H1 (cell line): Measurements from ENCODE around the gene GNB1. TPM values are rescaled to one million over a fixed set of nuclear protein-coding genes. Genes with fewer than 3 reads are reported as not detected.

ENCODE experiments used
- CTCF ChIA-PET: fragments of 300-600 bp; sonication (Branson Sonifier 250); formaldehyde crosslinking; loops from one replicate; lab custom pipeline; 2021; ENCODE audit not compliant: partially characterized antibody; lab: Charles Lee
- POLR2A ChIA-PET: fragments of 300-600 bp; sonication (Branson Sonifier 250); formaldehyde crosslinking; loops from one replicate; lab custom pipeline; 2021; ENCODE audit warnings: inconsistent platforms; ENCODE audit not compliant: partially characterized antibody; lab: Charles Lee
- DNase-seq, 2 experiments: peaks; one replicate each; pipeline versions ENCODE4 v3.0.0 to v3.0.0-alpha.2; 2010 to 2022; ENCODE audit warnings: low spot score in 2 of 2, low read depth in 1 of 2, mixed read lengths in 1 of 2
- FAIRE-seq: peaks from 2 replicates; lab custom pipeline; 2011; peaks lifted over from hg19 to GRCh38; lab: Jason Lieb, UNC
- H2AFZ ChIP-seq: 2 replicates; pipeline ENCODE4 v1.8.1; 2012; ENCODE audit warnings: low read length, inconsistent platforms
- H2AK5ac ChIP-seq: 2 replicates; pipeline ENCODE4 v1.6.1; 2013; ENCODE audit warnings: low read depth, low read length
- H2BK120ac ChIP-seq: replicated peaks from 2 replicates; pipeline ENCODE3; 2013; ENCODE audit warnings: low read depth, low read length, inconsistent platforms
- H2BK12ac ChIP-seq: 2 replicates; pipeline ENCODE4 v1.6.1; 2013; ENCODE audit warnings: low read depth, low read length
- H2BK15ac ChIP-seq: 2 replicates; pipeline ENCODE4 v1.6.1; 2013; ENCODE audit warnings: low read length
- H2BK20ac ChIP-seq: 2 replicates; pipeline ENCODE4 v1.6.1; 2013; ENCODE audit warnings: low read length
- H2BK5ac ChIP-seq: 2 replicates; pipeline ENCODE4 v1.6.1; 2013; ENCODE audit warnings: low read depth, low read length
- H3K14ac ChIP-seq: 2 replicates; pipeline ENCODE4 v1.6.1; 2013; ENCODE audit warnings: inconsistent platforms; ENCODE audit not compliant: insufficient read length
- H3K18ac ChIP-seq: 2 replicates; pipeline ENCODE4 v1.6.1; 2013; ENCODE audit warnings: low read length; ENCODE audit errors: extremely low read depth
- H3K23ac ChIP-seq: 2 replicates; pipeline ENCODE4 v1.6.1; 2013; ENCODE audit warnings: inconsistent platforms; ENCODE audit not compliant: insufficient read length
- H3K23me2 ChIP-seq: 2 replicates; pipeline ENCODE4 v1.6.1; 2013; ENCODE audit warnings: low read depth, low read length
- H3K27ac ChIP-seq: 2 replicates; pipeline ENCODE4 v1.6.1; 2011; ENCODE audit warnings: low read depth, low read length, inconsistent platforms
- H3K27me3 ChIP-seq, 4 experiments: replicated peaks in 1 of 4; 1 replicate in 1 of 4; 2 replicates in 3 of 4; pipeline versions ENCODE4 v1.6.1 to v1.8.1; 2011 to 2013; ENCODE audit warnings: low read length in 3 of 4, mild to moderate bottlenecking in 3 of 4, inconsistent platforms in 2 of 4, mixed read lengths in 2 of 4, moderate library complexity in 1 of 4; ENCODE audit not compliant: control insufficient read depth in 3 of 4, insufficient read depth in 3 of 4; ENCODE audit errors: extremely low read depth in 1 of 4
- H3K36me3 ChIP-seq, 4 experiments: 2 replicates each; pipeline versions ENCODE4 v1.6.1 to v1.8.1; 2011 to 2013; ENCODE audit warnings: mild to moderate bottlenecking in 4 of 4, low read length in 3 of 4, moderate library complexity in 2 of 4, control low read depth in 1 of 4, inconsistent platforms in 1 of 4; ENCODE audit not compliant: insufficient read depth in 4 of 4, control insufficient read depth in 2 of 4
- H3K4ac ChIP-seq: replicated peaks from 2 replicates; pipeline ENCODE3; 2013; ENCODE audit warnings: low read length, low read depth, mixed read lengths, inconsistent platforms; ENCODE audit not compliant: insufficient read length
- H3K4me1 ChIP-seq, 4 experiments: replicated peaks in 1 of 4; 1 replicate in 1 of 4; 2 replicates in 3 of 4; pipeline versions ENCODE4 v1.6.1 to v1.8.1; 2011 to 2013; ENCODE audit warnings: low read length in 3 of 4, inconsistent platforms in 2 of 4, mixed read lengths in 1 of 4; ENCODE audit not compliant: insufficient read depth in 4 of 4, control insufficient read depth in 3 of 4
- H3K4me2 ChIP-seq, 2 experiments: 2 replicates each; pipeline versions ENCODE4 v1.6.1 to v1.8.1; 2011 to 2013; ENCODE audit warnings: low read depth in 2 of 2, low read length in 2 of 2, control low read depth in 1 of 2, inconsistent platforms in 1 of 2, mild to moderate bottlenecking in 1 of 2; ENCODE audit not compliant: insufficient read depth in 1 of 2
- H3K4me3 ChIP-seq, 4 experiments: fragments of 200-600, 300-600 bp in 1 of 4; sonication (generic), shearing (Covaris generic), sonication (Bioruptor Twin) in 1 of 4; 2 replicates each; pipeline versions ENCODE4 v1.5.1 to v1.8.1; 2011 to 2016; ENCODE audit warnings: low read length in 4 of 4, low read depth in 3 of 4, control low read depth in 2 of 4, inconsistent platforms in 2 of 4, mild to moderate bottlenecking in 2 of 4, mixed read lengths in 1 of 4, moderate library complexity in 1 of 4; ENCODE audit not compliant: insufficient read depth in 2 of 4; ENCODE audit errors: extremely low read depth in 1 of 4
- H3K56ac ChIP-seq: replicated peaks from 2 replicates; pipeline ENCODE3; 2013; ENCODE audit warnings: low read depth, mild to moderate bottlenecking, mixed read lengths, low read length, inconsistent platforms; ENCODE audit not compliant: insufficient read length
- H3K79me1 ChIP-seq: 2 replicates; pipeline ENCODE4 v1.6.1; 2013; ENCODE audit warnings: low read depth, low read length, control low read depth
- H3K79me2 ChIP-seq, 2 experiments: 2 replicates each; pipeline versions ENCODE4 v1.6.1 to v1.8.1; 2012 to 2013; ENCODE audit warnings: low read length in 2 of 2, mild to moderate bottlenecking in 2 of 2, inconsistent platforms in 1 of 2; ENCODE audit not compliant: insufficient read depth in 2 of 2, control insufficient read depth in 1 of 2
- H3K9ac ChIP-seq, 4 experiments: replicated peaks in 1 of 4; 1 replicate in 1 of 4; 2 replicates in 3 of 4; pipeline versions ENCODE4 v1.6.1 to v1.8.1; 2011 to 2013; ENCODE audit warnings: low read depth in 3 of 4, low read length in 3 of 4, control low read depth in 2 of 4, mild to moderate bottlenecking in 2 of 4, moderate library complexity in 2 of 4, inconsistent platforms in 1 of 4; ENCODE audit errors: extremely low read depth in 1 of 4
- H3K9me3 ChIP-seq, 2 experiments: 2 replicates each; pipeline versions ENCODE4 v1.6.1 to v1.8.1; 2012 to 2013; ENCODE audit warnings: mild to moderate bottlenecking in 2 of 2, moderate library complexity in 2 of 2, control low read depth in 1 of 2, inconsistent platforms in 1 of 2, low read depth in 1 of 2, low read length in 1 of 2, mixed read lengths in 1 of 2; ENCODE audit not compliant: insufficient read depth in 2 of 2
- H4K20me1 ChIP-seq, 2 experiments: replicated peaks in 1 of 2; 2 replicates each; pipeline versions ENCODE3 to v1.8.1; 2011 to 2013; ENCODE audit warnings: inconsistent platforms in 2 of 2, low read length in 2 of 2, mild to moderate bottlenecking in 1 of 2; ENCODE audit not compliant: insufficient read depth in 2 of 2, control insufficient read depth in 1 of 2
- H4K5ac ChIP-seq: 2 replicates; pipeline ENCODE4 v1.6.1; 2013; ENCODE audit warnings: low read length, low read depth, mixed read lengths, inconsistent platforms; ENCODE audit not compliant: insufficient read length
- H4K8ac ChIP-seq: 2 replicates; pipeline ENCODE4 v1.8.0; 2013; ENCODE audit warnings: mild to moderate bottlenecking, moderate library complexity, low read length, inconsistent platforms; ENCODE audit not compliant: insufficient read depth; ENCODE audit errors: extremely low read depth
- H4K91ac ChIP-seq: replicated peaks from 2 replicates; pipeline ENCODE3; 2013; ENCODE audit warnings: low read length, mixed read lengths, inconsistent platforms; ENCODE audit not compliant: insufficient read length
- EP300 ChIP-seq, 2 experiments: IDR thresholded peaks; 1 replicate in 1 of 2; 2 replicates in 1 of 2; pipeline ENCODE4 v1.6.1; 2011 to 2012; ENCODE audit warnings: low read depth in 2 of 2, low read length in 2 of 2, mild to moderate bottlenecking in 2 of 2, borderline replicate concordance in 1 of 2, inconsistent platforms in 1 of 2, moderate library complexity in 1 of 2
- FOSL1 ChIP-seq: IDR thresholded peaks from 2 replicates; pipeline ENCODE4 v1.6.1; 2011; ENCODE audit warnings: mild to moderate bottlenecking, low read depth, low read length, moderate library complexity; ENCODE audit not compliant: insufficient read depth
- KDM4A ChIP-seq: IDR thresholded peaks from one replicate; pipeline ENCODE4 v1.7.1; 2012; ENCODE audit warnings: low read depth, mild to moderate bottlenecking, moderate library complexity, low read length, inconsistent platforms; ENCODE audit not compliant: severe bottlenecking
- MAFK ChIP-seq: IDR thresholded peaks from 2 replicates; pipeline ENCODE4 v1.6.1; 2012; ENCODE audit warnings: low read depth, mild to moderate bottlenecking, improper control_type of control experiment, low read length
- POLR2A ChIP-seq, 2 experiments: IDR thresholded peaks; 1 replicate in 1 of 2; 2 replicates in 1 of 2; pipeline ENCODE4 v1.6.1; 2011; ENCODE audit warnings: low read depth in 2 of 2, low read length in 2 of 2, mild to moderate bottlenecking in 2 of 2; ENCODE audit errors: control extremely low read depth in 1 of 2
- POU5F1 ChIP-seq: IDR thresholded peaks from 2 replicates; pipeline ENCODE4 v1.6.1; 2011; ENCODE audit warnings: low read depth, mild to moderate bottlenecking, low read length, moderate library complexity
- SIN3A ChIP-seq, 2 experiments: IDR thresholded peaks in 1 of 2; conservative IDR thresholded peaks in 1 of 2; 2 replicates each; pipeline ENCODE4 v1.6.1; 2011 to 2012; ENCODE audit warnings: low read length in 2 of 2, improper control_type of control experiment in 1 of 2, low read depth in 1 of 2, mild to moderate bottlenecking in 1 of 2
- SUZ12 ChIP-seq: fragments of 200-600 bp; sonication (generic); IDR thresholded peaks from 2 replicates; pipeline ENCODE4 v1.6.1; 2012; ENCODE audit warnings: mild to moderate bottlenecking, inconsistent platforms, low read length, moderate library complexity, mixed read lengths
- TCF12 ChIP-seq: IDR thresholded peaks from 2 replicates; pipeline ENCODE4 v1.6.1; 2011; ENCODE audit warnings: low read depth, mild to moderate bottlenecking, low read length
- YY1 ChIP-seq: IDR thresholded peaks from 2 replicates; pipeline ENCODE4 v1.6.1; 2011; ENCODE audit warnings: low read depth, mild to moderate bottlenecking, low read length
- WGBS, 2 experiments: shearing (Covaris generic) in 1 of 2; methylation state at CpG; one replicate each; pipeline versions ENCODE4 v1.1.6 to v1.1.7; 2013 to 2015; ENCODE audit warnings: low lambda C conversion rate in 2 of 2, mixed read lengths in 2 of 2, inconsistent platforms in 1 of 2, low coverage in 1 of 2, missing lambda C conversion rate in 1 of 2; ENCODE audit not compliant: insufficient replicate concordance in 2 of 2, insufficient coverage in 1 of 2, insufficient read length in 1 of 2; ENCODE audit errors: extremely low coverage in 1 of 2, missing lambda C conversion rate in 1 of 2; 5-methylcytosine and 5-hydroxymethylcytosine counted together
- polyA plus RNA-seq, 7 experiments: library from polyadenylated mRNA; depleted of rRNA in 3 of 7; stranded (reverse) in 5 of 7; unstranded in 2 of 7; fragments of >200 nt in 5 of 7; fragments of 200-250 nt in 2 of 7; gene quantifications; 1 replicate in 5 of 7; 2 replicates in 1 of 7; 4 replicates in 1 of 7; pipeline versions ENCODE4 v1.2.1 to v1.2.3, GENCODE V29; 2011 to 2013; ENCODE audit warnings: missing spikeins in 2 of 7, mixed read lengths in 2 of 7
- total RNA-seq: library from RNA; stranded (reverse); fragmentation: NEBNext Ultra II Directional; extraction: Animal tissue kit (Norgen Biotek cat#: 25700); gene quantifications from 2 replicates; pipeline ENCODE4 v1.2.1, GENCODE V29; 2021
- TF ChIP-seq, protein P1 (sequence below), 3 experiments: IDR thresholded peaks; 1 replicate in 2 of 3; 2 replicates in 1 of 3; pipeline versions ENCODE4 v1.5.1 to v1.6.1; 2011; ENCODE audit warnings: low read length in 3 of 3, mild to moderate bottlenecking in 3 of 3, inconsistent platforms in 2 of 3, low read depth in 1 of 3, moderate library complexity in 1 of 3; ENCODE audit not compliant: insufficient read depth in 1 of 3; ENCODE audit errors: control extremely low read depth in 1 of 3

Gene GNB1
- total and polyA plus RNA-seq, 2 of the 8 experiments (the other 6 are each of a cell fraction or from before 2014, with no cell fraction given): 343 to 382 TPM

GRCh38 chr1:1895060-1895418 lies 4.2 kb upstream of the GNB1 start:
- 74% methylated on average over 10 of the region's 10 CpGs; no CpG with 5 or more reads in 1 of the 2 experiments for WGBS, 2 experiments
- no peak overlapping the region for H2AFZ ChIP-seq
- TF ChIP-seq SIN3A (conservative IDR thresholded peaks at IDR 0.05 in 1 of 2, IDR thresholded peaks at IDR 0.05 in 1 of 2; ENCODE audit: low read depth in 1 of 2, low read length in 2 of 2) (no peak), TCF12 (no peak), MAFK (no peak), KDM4A (no peak), EP300 (IDR thresholded peaks at IDR 0.05; ENCODE audit: borderline replicate concordance in 1 of 2, low read depth in 2 of 2, low read length in 2 of 2) (no peak), YY1 (no peak), POLR2A (IDR thresholded peaks at IDR 0.05; ENCODE audit: control extremely low read depth in 1 of 2, low read depth in 2 of 2, low read length in 2 of 2) (no peak), SUZ12 (no peak), POU5F1 (no peak), FOSL1 (no peak)
- TF ChIP-seq, protein P1, sequence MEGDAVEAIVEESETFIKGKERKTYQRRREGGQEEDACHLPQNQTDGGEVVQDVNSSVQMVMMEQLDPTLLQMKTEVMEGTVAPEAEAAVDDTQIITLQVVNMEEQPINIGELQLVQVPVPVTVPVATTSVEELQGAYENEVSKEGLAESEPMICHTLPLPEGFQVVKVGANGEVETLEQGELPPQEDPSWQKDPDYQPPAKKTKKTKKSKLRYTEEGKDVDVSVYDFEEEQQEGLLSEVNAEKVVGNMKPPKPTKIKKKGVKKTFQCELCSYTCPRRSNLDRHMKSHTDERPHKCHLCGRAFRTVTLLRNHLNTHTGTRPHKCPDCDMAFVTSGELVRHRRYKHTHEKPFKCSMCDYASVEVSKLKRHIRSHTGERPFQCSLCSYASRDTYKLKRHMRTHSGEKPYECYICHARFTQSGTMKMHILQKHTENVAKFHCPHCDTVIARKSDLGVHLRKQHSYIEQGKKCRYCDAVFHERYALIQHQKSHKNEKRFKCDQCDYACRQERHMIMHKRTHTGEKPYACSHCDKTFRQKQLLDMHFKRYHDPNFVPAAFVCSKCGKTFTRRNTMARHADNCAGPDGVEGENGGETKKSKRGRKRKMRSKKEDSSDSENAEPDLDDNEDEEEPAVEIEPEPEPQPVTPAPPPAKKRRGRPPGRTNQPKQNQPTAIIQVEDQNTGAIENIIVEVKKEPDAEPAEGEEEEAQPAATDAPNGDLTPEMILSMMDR (IDR thresholded peaks at IDR 0.05; ENCODE audit: control extremely low read depth in 1 of 3, insufficient read depth in 1 of 3, low read depth in 1 of 3, low read length in 3 of 3): no peak

More at GRCh38 chr1:1895060-1895418, 4.2 kb upstream of the GNB1 start:
- ChIA-PET CTCF (interaction anchor here (1.3 to 7.0 kb wide), 6 partner anchors 12 to 106 kb away, joined by 3 to 64 read pairs (median 5); no protein-coding TSS in a partner anchor), POLR2A (interaction anchor here (0.6 to 1.7 kb wide), 7 partner anchors 9 to 683 kb away, joined by 3 to 6 read pairs (median 4); no protein-coding TSS in a partner anchor)
- H3K27ac ChIP-seq: no peak overlapping the region
- H3K79me2 ChIP-seq: peaks cover under 1 to 2% of the 10 kb centered on the region in 2 experiments; a peak in 3 of 4 replicates
- H2AK5ac ChIP-seq: no peak overlapping the region
- H2BK15ac ChIP-seq: no peak overlapping the region
- H3K36me3 ChIP-seq: no peaks in the 10 kb centered on the region
- no peak for FAIRE-seq
- no peak overlapping the region; the same call in 1 of the 2 replicates for H2BK5ac ChIP-seq
- peaks cover 0 to 29% (median 14%) of the 10 kb centered on the region in 4 experiments; a peak in 6 of 7 replicates for H3K4me1 ChIP-seq
- no peak overlapping the region for H2BK20ac ChIP-seq
- no peak overlapping the region for H4K5ac ChIP-seq
- no peak for DNase-seq
- H3K18ac ChIP-seq: peak overlapping the region; percentile 4
- H3K4me2 ChIP-seq: peak overlapping the region; percentile 22 to 25; a peak in 2 of 4 replicates
- H3K56ac ChIP-seq: no peak overlapping the region
- H3K9me3 ChIP-seq: no peaks in the 10 kb centered on the region
- no peak overlapping the region for H4K8ac ChIP-seq
- H4K20me1 ChIP-seq: peaks cover 0 to 9% of the 10 kb centered on the region in 2 experiments
- H3K23ac ChIP-seq: no peak overlapping the region
- H4K91ac ChIP-seq: no peak overlapping the region
- no peak overlapping the region for H3K4me3 ChIP-seq
- no peak overlapping the region; a peak in 1 of 7 replicates for H3K9ac ChIP-seq
- no peak overlapping the region for H3K14ac ChIP-seq
- peaks cover 5% of the 10 kb centered on the region; the same call in 1 of the 2 replicates for H3K23me2 ChIP-seq
- H3K79me1 ChIP-seq: no peaks in the 10 kb centered on the region; the same call in 1 of the 2 replicates
- no peak overlapping the region for H2BK120ac ChIP-seq
- 0 out of 2 replicates have a peak overlapping the region, but pooled peaks have one; percentile 11 for H2BK12ac ChIP-seq
- H3K4ac ChIP-seq: no peak overlapping the region
- H3K27me3 ChIP-seq: no peaks in the 10 kb centered on the region; a peak in 3 of 7 replicates
